Naive thymus-derived CD8-positive, alpha-beta T cell (primary cell): ENCODE measurements around the gene CATSPERD. TPM values are rescaled to one million over a fixed set of nuclear protein-coding genes. Genes with fewer than 3 reads are reported as not detected.
A peak's percentile ranks its signal among the peaks of the same experiment; 100 is the strongest.

Experiments
- ATAC-seq, 2 donors: fragments of 150-1000 bp; cut with Tn5 transposase in 1 of 2; sonication (Bioruptor Pico), chemical (Tn5 transposase) in 1 of 2; 1 replicate in 1 of 2; 2 replicates in 1 of 2; pipeline ENCODE4 v1.10.0; 2021; ENCODE audit warnings: mild to moderate bottlenecking in 2 of 2, moderate library complexity in 2 of 2
- POLR2A ChIA-PET: fragments of 350-600 bp; sonication (Branson Sonifier 250); formaldehyde crosslinking; loops from one replicate; lab custom pipeline; 2021; ENCODE audit warnings: antibody characterized with exemption; lab: Charles Lee
- DNase-seq, 10 donors: peaks; one replicate each; pipeline versions ENCODE4 v3.0.0 to v3.0.0-alpha.2; 2020 to 2022
- H3K27ac Mint-ChIP-seq, 10 donors: one replicate each; pipeline ENCODE4 v1.8.0; 2020 to 2022; ENCODE audit warnings: mild to moderate bottlenecking in 10 of 10, mixed read lengths in 10 of 10, moderate library complexity in 4 of 10, inconsistent platforms in 1 of 10
- H3K27me3 Mint-ChIP-seq, 5 donors: one replicate each; pipeline ENCODE4 v1.8.0; 2021 to 2022; ENCODE audit warnings: mixed read lengths in 5 of 5
- H3K36me3 Mint-ChIP-seq, 3 donors: one replicate each; pipeline ENCODE4 v1.8.0; 2020 to 2022; ENCODE audit warnings: mixed read lengths in 3 of 3, mild to moderate bottlenecking in 2 of 3, inconsistent platforms in 1 of 3
- H3K4me1 Mint-ChIP-seq, 4 donors: one replicate each; pipeline ENCODE4 v1.8.0; 2021 to 2022; ENCODE audit warnings: mixed read lengths in 4 of 4
- H3K4me3 Mint-ChIP-seq, 10 donors: one replicate each; pipeline ENCODE4 v1.8.0; 2020 to 2022; ENCODE audit warnings: mild to moderate bottlenecking in 10 of 10, mixed read lengths in 10 of 10, moderate library complexity in 6 of 10, inconsistent platforms in 1 of 10
- H3K9me3 Mint-ChIP-seq, 9 donors: one replicate each; pipeline ENCODE4 v1.8.0; 2020 to 2022; ENCODE audit warnings: mixed read lengths in 9 of 9, mild to moderate bottlenecking in 3 of 9, inconsistent platforms in 1 of 9, moderate library complexity in 1 of 9
- polyA plus RNA-seq, 3 donors: library from polyadenylated mRNA; unstranded; fragments of 300-500 nt; fragmentation: Illumina TruSeq; gene quantifications; one replicate each; pipeline ENCODE4 v1.2.3, GENCODE V29; 2021
- total RNA-seq, 8 experiments: library from RNA in 2 of 8; stranded (reverse) in 2 of 8; gene quantifications; one replicate each; pipeline ENCODE4 v1.2.3 and lab custom pipeline; 2021 to 2026

The CATSPERD gene
- total and polyA plus RNA-seq, 5 experiments from 2014 or later, result not detected

DNA sequence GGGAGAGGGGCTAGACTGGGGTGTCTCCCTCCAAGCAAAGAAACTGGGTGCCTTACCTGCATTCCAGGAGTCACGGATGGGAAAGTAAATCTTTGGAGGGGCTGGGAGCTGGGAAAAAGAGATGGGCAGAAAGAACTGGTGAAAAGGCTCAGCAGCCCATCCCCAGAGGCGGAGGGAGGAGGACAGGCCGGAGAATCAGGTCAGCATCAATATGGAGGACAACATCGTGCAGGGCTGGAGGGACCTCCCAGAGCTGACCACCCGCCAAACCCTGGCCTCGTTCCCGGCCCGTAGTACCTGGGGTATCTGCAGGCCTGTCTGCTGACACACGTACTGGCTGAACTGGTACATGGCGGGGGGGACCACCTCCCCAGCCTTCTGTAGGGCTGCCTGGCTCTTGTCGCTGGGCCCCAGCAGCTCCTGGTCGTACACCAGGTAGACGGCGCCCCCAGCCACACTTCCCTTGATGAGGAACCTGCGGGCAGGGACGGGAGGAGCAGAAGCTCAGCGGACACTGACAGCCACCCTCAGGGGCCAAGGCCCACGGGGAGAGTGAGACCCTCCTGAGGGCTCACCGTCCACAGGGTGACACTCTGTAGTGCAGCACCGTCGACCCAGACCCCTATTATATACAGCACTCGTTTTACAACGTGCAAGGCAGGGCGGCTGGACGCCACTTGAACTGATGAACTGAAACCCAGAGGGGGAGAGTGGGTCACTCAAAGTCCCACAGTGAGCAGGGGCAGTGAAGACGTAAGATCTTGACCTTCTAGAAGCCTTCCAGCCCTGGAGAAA is 41.0 kb upstream of the CATSPERD start:
- peak overlapping the region; percentile 93 to 100 (median 99) for H3K27ac Mint-ChIP-seq
- H3K36me3 Mint-ChIP-seq, result no peaks in the 10 kb centered on the region
- no peak for ATAC-seq
- H3K4me3 Mint-ChIP-seq, result peak overlapping the region; percentile 86 to 97 (median 92)
- POLR2A ChIA-PET, result interaction anchor here (1.5 to 2.9 kb wide), 3 partner anchors 11 to 57 kb away, joined by 6 to 15 read pairs (median 6); partner anchors contain the start of genes CATSPERD, LONP1, RPL36 and SAFB
- H3K27me3 Mint-ChIP-seq, result peaks cover 0 to 3% (median 0%) of the 10 kb centered on the region in 5 donors
- DNase-seq, result no peak
- no peaks in the 10 kb centered on the region for H3K9me3 Mint-ChIP-seq
- H3K4me1 Mint-ChIP-seq, result peaks cover 18 to 36% (median 29%) of the 10 kb centered on the region in 4 donors

DNA sequence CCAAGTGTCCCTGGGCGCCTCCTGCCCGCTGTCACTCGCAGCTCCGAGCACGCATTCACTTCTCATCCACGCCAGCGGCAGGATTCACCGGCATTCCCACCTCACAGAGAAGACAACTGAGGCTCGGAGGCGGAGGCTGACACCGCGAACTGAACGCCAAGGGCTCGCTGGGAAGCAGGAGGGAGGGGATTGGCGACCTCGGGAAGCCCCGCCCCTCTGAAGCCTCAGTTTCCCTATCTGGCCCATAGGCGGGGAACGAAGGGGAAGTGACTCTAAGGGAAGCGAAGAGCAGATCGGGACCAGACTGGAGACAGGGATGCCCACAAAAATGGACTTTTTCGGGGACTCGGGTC is 40.4 kb upstream of the CATSPERD start:
- H3K9me3 Mint-ChIP-seq, result no peaks in the 10 kb centered on the region
- H3K27me3 Mint-ChIP-seq, result peaks cover 0 to 3% (median 0%) of the 10 kb centered on the region in 5 donors
- H3K4me3 Mint-ChIP-seq, result peak overlapping the region; percentile 86 to 97 (median 92)
- ATAC-seq (no peak), DNase-seq (no peak)
- POLR2A ChIA-PET, result interaction anchor here (1.5 to 2.9 kb wide), 3 partner anchors 10 to 57 kb away, joined by 6 to 15 read pairs (median 6); partner anchors contain the start of genes CATSPERD, LONP1, RPL36 and SAFB
- H3K36me3 Mint-ChIP-seq, result no peaks in the 10 kb centered on the region
- H3K4me1 Mint-ChIP-seq, result peaks cover 18 to 36% (median 29%) of the 10 kb centered on the region in 4 donors
- peak overlapping the region; percentile 93 to 100 (median 99) for H3K27ac Mint-ChIP-seq

DNA sequence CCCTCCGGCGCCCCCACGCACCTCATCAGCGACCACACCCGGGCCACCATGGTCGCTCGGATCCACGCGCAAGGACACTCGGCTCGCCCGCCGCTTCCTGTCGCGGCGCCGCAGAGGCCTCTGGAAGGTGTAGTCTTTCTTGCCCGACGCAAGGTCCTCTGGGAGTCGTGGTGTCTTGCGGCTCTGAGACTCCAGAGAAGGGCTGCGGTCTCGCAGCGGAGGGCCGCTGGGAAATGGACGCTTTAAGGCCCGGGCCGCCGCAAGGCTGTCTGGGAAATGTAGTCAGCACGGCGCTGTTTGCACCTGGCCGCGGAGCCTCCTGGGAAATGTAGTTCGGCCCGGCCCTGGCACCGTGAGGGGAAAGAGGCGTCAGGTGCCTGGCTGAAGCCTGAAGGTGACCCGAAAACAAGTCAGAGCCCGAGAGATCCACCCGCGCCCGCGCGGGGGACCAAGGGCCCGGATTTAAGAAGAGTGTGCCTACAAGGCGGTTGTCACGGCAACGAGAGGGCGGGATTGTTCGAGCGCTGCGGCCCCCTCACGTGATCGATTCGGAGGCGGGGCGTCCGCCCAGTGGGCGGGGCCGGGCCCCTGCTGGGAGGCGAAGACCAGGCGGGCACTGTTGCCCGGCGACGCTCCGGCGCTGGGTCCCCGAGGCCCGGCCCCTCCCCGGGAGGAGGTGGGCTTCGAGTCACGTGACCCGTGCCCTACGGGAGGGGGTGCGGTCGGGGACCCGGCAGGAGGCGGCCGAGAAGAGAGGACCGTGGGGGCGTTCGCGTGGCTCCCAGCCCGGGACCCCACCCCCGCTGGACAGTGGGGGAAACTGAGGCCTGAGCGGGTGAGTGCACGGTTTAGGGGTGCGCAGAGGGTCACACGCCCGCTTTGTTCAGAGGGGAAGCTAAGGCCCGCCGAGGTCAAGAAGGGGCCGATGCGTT is 39.7 kb upstream of the CATSPERD start, which contains the start of the genes HSD11B1L and MICOS13:
HSD11B1L (plus strand) TSS at position 591 of the 932 bp plus-strand sequence. CDS start 3,806 bp downstream, outside the sequence.
MICOS13 (minus strand) TSS at position 80 of the 932 bp plus-strand sequence; CDS start at position 50, 30 bp downstream.
- H3K9me3 Mint-ChIP-seq, result no peaks in the 10 kb centered on the region
- H3K27me3 Mint-ChIP-seq, result peaks cover 0 to 3% (median 0%) of the 10 kb centered on the region in 5 donors
- DNase-seq, result peak; percentile 96 to 100 (median 98)
- H3K36me3 Mint-ChIP-seq, result no peaks in the 10 kb centered on the region
- POLR2A ChIA-PET, result interaction anchor here (0.6 to 2.9 kb wide), 5 partner anchors 10 to 1206 kb away, joined by 4 to 15 read pairs (median 6); partner anchors contain the start of genes CATSPERD, LONP1, RPL36 and SAFB
- H3K4me3 Mint-ChIP-seq, result peak within 1 kb of the TSS; percentile 87 to 97 (median 92)
- peak; percentile 96 for ATAC-seq
- H3K4me1 Mint-ChIP-seq, result peaks cover 19 to 36% (median 29%) of the 10 kb centered on the region in 4 donors
- H3K27ac Mint-ChIP-seq, result peak within 1 kb of the TSS; percentile 93 to 100 (median 99)

DNA sequence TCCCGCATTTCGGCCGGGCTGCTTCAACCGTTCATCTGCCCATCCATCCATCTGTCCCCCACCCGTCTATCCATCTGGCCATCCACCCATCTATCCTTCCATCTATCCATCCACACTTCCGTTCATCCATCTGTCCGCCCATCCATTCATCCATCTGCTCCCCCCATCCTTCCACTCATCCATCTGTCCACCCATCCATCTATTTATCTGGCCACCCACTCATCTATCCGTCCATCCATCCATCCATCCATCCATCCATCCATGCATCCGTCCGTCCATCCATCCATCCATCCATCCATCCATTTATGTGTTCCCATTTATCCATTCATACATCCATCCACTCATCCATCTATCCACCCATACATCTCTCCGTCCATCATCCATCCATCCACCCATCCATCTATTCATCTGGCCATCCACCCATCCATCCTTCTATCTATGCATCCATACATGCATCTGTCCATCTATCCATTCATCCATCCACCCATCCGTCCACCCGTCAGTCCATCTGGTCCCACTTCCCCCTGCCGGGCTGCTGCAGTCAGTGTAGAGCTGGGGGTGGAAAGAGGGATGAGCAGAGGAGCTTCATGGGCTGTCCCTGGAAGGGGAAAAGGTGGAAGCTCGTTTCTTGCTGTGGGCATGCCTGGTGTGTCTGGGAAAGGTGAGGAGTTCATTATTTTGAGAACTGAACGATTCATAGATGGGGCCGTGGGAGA is 38.9 kb upstream of the CATSPERD start:
- POLR2A ChIA-PET, result interaction anchor here (0.6 to 2.9 kb wide), 4 partner anchors 9 to 1207 kb away, joined by 4 to 15 read pairs (median 6); partner anchors contain the start of genes RPL36, SAFB and SAFB2
- DNase-seq (no peak), ATAC-seq (no peak)
- Mint-ChIP-seq H3K27ac (peak overlapping the region; percentile 69 to 99 (median 86)), H3K4me1 (peaks cover 23 to 42% (median 32%) of the 10 kb centered on the region in 4 donors), H3K27me3 (peaks cover 0 to 3% (median 0%) of the 10 kb centered on the region in 5 donors), H3K9me3 (no peaks in the 10 kb centered on the region), H3K36me3 (no peaks in the 10 kb centered on the region), H3K4me3 (peak overlapping the region; percentile 67 to 87 (median 80))

DNA sequence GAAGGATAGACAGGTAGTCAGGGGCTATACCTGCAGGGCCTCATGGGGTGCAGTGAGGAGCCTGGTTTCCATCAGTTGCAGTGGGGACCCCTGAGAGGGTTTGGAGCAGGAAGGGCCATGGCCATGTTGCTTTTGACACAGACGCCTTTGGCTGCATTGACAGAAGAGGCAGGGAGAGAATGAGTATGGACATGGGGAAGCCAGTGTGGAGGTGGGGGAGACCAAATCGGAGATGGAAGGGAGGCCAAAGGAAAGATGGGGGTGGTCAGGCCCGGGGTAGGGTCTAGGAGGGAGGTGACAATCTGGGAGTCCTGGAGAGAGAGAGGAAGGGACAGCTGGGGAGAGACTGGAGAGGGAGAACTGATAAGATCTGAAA is 38.3 kb upstream of the CATSPERD start:
- H3K27ac Mint-ChIP-seq, result peak overlapping the region; percentile 18 to 99 (median 86)
- peak overlapping the region; percentile 67 to 87 (median 80) for H3K4me3 Mint-ChIP-seq
- peaks cover 23 to 45% (median 33%) of the 10 kb centered on the region in 4 donors for H3K4me1 Mint-ChIP-seq
- no peak for DNase-seq
- H3K36me3 Mint-ChIP-seq, result no peaks in the 10 kb centered on the region
- ATAC-seq, result no peak
- POLR2A ChIA-PET, result interaction anchor here (0.9 kb wide), 1 partner anchor 59 kb away, joined by 4 read pairs; the partner anchor contains the start of genes SAFB and SAFB2
- peaks cover 0 to 3% (median 0%) of the 10 kb centered on the region in 5 donors for H3K27me3 Mint-ChIP-seq
- H3K9me3 Mint-ChIP-seq, result no peaks in the 10 kb centered on the region

DNA sequence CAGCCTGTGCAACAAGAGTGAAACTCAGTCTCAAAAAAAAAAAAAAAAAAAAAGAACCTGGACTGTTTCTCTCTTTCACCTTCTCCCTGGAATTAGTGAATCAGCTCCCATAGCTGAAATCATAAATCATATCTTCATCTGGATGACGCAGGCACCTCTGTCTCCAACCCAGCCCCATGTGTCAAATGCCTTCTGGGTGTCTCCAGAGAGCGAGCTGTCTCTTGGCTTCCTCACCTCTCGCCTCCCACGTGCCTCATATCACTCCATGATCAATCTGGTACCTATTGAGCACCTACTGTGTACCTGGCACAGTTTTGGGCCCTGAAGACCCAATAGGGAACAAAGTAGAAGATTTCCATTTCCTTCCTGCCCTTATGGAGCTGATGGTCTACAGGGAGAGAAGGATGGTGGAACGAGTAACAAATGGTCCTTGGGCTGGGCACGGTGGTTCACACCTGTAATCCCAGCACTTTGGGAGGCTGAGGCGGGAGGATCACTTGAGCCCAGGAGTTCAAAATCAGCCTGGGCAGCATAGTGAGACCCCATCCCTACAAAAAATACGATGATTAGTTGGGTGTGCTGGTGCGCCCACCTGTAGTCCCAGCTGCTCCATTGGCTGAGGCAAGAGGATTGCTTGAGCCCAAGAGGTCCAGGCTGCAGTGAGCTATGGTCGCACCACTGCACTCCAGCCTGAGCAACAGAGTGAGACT is 37.1 kb upstream of the CATSPERD start:
- H3K27ac Mint-ChIP-seq, result peak overlapping the region in 3 of 10 donors; percentile 37 to 74 (median 69)
- peak overlapping the region in 7 of 10 donors; percentile 4 to 68 (median 57) for H3K4me3 Mint-ChIP-seq

DNA sequence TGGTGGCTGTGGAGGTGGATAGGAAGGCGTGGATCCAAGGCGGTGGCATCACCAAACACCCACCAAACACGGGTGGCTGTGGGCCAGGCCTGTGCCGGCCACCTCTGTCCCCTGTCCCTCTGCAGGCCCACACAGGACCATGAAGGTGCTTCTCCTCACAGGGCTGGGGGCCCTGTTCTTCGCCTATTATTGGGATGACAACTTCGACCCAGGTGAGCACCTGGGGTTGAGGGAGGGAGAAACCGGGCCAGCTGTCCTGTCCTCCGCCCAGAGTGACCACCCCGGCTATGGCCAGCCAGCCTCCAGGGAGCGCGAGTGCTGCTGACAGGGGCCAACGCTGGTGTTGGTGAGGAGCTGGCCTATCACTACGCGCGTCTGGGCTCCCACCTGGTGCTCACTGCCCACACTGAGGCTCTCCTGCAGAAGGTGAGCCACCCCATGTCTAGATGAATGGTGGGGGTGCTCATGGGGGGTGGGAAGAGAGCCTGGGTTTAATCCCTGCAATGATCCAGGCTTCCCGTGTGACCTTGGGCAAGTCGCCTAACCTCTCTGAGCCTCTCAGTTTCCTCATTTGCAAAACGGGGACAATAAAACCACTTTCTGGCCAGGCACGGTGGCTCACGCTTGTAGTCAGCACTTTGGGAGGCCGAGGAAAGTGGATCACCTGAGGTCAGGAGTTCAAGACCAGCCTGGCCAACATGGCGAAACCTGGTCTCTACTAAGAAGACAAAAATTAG is 35.6 kb upstream of the CATSPERD start:
- Mint-ChIP-seq H3K4me3 (peak overlapping the region in 2 of 10 donors; percentile 11 to 14), H3K4me1 (peaks cover 21 to 39% (median 33%) of the 10 kb centered on the region in 4 donors), H3K27ac (peak overlapping the region in 2 of 10 donors; percentile 48 to 56), H3K36me3 (no peaks in the 10 kb centered on the region), H3K9me3 (no peaks in the 10 kb centered on the region), H3K27me3 (peaks cover 0 to 3% (median 0%) of the 10 kb centered on the region in 5 donors)
- POLR2A ChIA-PET, result interaction anchor here (1.7 kb wide), 1 partner anchor 62 kb away, joined by 4 read pairs; the partner anchor contains the start of genes SAFB and SAFB2
- ATAC-seq, result no peak
- no peak for DNase-seq

More for the DNA sequence above, 37.1 kb upstream of the CATSPERD start:
- H3K9me3 Mint-ChIP-seq, result no peaks in the 10 kb centered on the region
- H3K36me3 Mint-ChIP-seq, result no peaks in the 10 kb centered on the region
- H3K4me1 Mint-ChIP-seq, result peaks cover 25 to 45% (median 36%) of the 10 kb centered on the region in 4 donors
- peaks cover 0 to 3% (median 0%) of the 10 kb centered on the region in 5 donors for H3K27me3 Mint-ChIP-seq
- POLR2A ChIA-PET, result interaction anchor here (0.6 to 1.7 kb wide), 3 partner anchors 26 to 440 kb away, joined by 3 to 4 read pairs (median 4); partner anchors contain the start of genes SAFB and SAFB2
- ATAC-seq, result no peak
- no peak for DNase-seq

DNA sequence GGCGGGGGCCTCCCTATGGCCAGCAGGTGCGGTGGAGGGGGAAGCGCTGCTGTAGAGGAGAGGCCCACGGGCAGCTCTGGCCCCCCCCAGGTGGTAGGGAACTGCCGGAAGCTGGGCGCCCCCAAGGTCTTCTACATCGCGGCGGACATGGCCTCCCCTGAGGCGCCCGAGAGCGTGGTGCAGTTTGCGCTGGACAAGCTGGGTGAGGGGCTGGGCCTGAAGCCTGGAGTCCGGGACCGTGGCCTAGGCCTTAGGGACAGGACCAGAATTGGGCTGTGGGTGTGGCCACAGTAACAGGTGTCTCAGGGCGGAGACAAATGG is 34.2 kb upstream of the CATSPERD start:
- DNase-seq (no peak), ATAC-seq (peak in 1 of 2 donors; percentile 5)
- POLR2A ChIA-PET, result interaction anchor here (0.6 to 2.5 kb wide), 8 partner anchors 16 to 1697 kb away, joined by 3 to 40 read pairs (median 5); partner anchors contain the start of genes CATSPERD, DUS3L, LONP1 and NDUFA11
- Mint-ChIP-seq H3K27ac (peak overlapping the region; percentile 19 to 95 (median 91)), H3K4me1 (peaks cover 26 to 40% (median 37%) of the 10 kb centered on the region in 4 donors), H3K36me3 (peaks cover 0 to 6% (median 0%) of the 10 kb centered on the region in 3 donors), H3K27me3 (no peaks in the 10 kb centered on the region), H3K9me3 (no peaks in the 10 kb centered on the region), H3K4me3 (peak overlapping the region; percentile 80 to 91 (median 86))

DNA sequence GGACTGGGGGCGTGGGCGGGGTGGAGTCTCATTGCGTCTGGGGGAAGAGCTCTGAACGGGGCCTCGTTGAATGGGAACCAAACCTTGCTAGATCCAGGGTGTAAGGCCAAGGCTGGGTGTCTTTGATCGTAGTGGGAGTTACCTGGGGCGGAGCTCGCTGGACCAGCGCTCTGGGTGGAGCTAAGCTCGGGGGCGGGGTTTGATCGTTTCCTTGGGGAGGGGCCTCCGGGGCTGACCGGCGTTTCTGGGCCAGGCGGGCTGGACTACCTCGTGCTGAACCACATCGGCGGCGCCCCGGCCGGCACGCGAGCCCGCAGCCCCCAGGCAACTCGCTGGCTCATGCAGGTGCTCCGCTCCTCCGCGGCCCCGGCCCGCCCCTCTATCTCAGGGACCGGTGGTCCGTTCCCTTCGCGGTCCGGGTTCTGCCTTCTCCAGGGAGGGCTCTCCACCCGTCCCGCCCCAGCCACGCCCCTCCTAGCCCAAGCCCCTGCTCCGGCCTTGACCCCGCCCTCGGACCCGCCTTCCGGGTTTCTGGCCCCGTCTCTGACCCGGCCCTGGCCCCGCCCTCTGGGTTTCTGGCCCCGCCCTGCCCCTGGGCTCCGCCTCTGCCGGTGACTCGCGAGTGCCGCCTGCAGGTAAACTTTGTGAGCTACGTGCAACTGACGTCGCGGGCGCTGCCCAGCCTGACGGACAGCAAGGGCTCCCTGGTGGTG is 33.6 kb upstream of the CATSPERD start:
- Mint-ChIP-seq H3K9me3 (no peaks in the 10 kb centered on the region), H3K4me3 (peak overlapping the region; percentile 80 to 91 (median 86)), H3K4me1 (peaks cover 21 to 35% (median 33%) of the 10 kb centered on the region in 4 donors), H3K36me3 (peaks cover 0 to 7% (median 0%) of the 10 kb centered on the region in 3 donors), H3K27me3 (no peaks in the 10 kb centered on the region), H3K27ac (peak overlapping the region; percentile 19 to 95 (median 91))
- POLR2A ChIA-PET, result interaction anchor here (0.6 to 2.5 kb wide), 13 partner anchors 15 to 1698 kb away, joined by 3 to 40 read pairs (median 4); partner anchors contain the start of genes CATSPERD, DUS3L, LONP1 and NDUFA11
- peak; percentile 80 to 97 (median 92) for DNase-seq
- peak; percentile 59 to 60 for ATAC-seq
